ENCODE measurements around the gene HDAC9. TPM values are rescaled to one million over a fixed set of nuclear protein-coding genes. Genes with fewer than 3 reads are reported as not detected.

Gene HDAC9
- total RNA-seq, 1 experiment from 2014 or later = 11.3 TPM

GRCh38 chr7:18550574-18550973 lies 55.0 kb downstream of the HDAC9 start:
- Mint-ChIP-seq H3K27me3 (ENCODE audit: insufficient read depth, unreplicated experiment) (no peaks in the 10 kb centered on the region), H3K9me3 (ENCODE audit: unreplicated experiment) (no peaks in the 10 kb centered on the region), H3K27ac (ENCODE audit: low read depth, unreplicated experiment) (peak overlapping the region; percentile 47), H3K36me3 (ENCODE audit: insufficient read depth, unreplicated experiment) (no peaks in the 10 kb centered on the region), H3K4me3 (ENCODE audit: unreplicated experiment) (no peak overlapping the region), H3K4me1 (ENCODE audit: insufficient read depth, unreplicated experiment) (peaks cover 4% of the 10 kb centered on the region)
- intact Hi-C loops (cut with micrococcal nuclease) = no loop called here
- TF ChIP-seq, protein P1, sequence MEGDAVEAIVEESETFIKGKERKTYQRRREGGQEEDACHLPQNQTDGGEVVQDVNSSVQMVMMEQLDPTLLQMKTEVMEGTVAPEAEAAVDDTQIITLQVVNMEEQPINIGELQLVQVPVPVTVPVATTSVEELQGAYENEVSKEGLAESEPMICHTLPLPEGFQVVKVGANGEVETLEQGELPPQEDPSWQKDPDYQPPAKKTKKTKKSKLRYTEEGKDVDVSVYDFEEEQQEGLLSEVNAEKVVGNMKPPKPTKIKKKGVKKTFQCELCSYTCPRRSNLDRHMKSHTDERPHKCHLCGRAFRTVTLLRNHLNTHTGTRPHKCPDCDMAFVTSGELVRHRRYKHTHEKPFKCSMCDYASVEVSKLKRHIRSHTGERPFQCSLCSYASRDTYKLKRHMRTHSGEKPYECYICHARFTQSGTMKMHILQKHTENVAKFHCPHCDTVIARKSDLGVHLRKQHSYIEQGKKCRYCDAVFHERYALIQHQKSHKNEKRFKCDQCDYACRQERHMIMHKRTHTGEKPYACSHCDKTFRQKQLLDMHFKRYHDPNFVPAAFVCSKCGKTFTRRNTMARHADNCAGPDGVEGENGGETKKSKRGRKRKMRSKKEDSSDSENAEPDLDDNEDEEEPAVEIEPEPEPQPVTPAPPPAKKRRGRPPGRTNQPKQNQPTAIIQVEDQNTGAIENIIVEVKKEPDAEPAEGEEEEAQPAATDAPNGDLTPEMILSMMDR (IDR thresholded peaks at IDR 0.05; ENCODE audit: unreplicated experiment) = no peak
- BruUV-seq (replicated peaks) = no TSS peak
- DNase-seq (ENCODE audit: unreplicated experiment) = no peak
- ChIA-PET CTCF (interaction anchor here (0.6 kb wide), 1 partner anchor 9 kb away, joined by 4 read pairs; no protein-coding TSS in a partner anchor), POLR2A (interaction anchor here (1.0 kb wide), 1 partner anchor 16 kb away, joined by 3 read pairs; no protein-coding TSS in a partner anchor)

DNA sequence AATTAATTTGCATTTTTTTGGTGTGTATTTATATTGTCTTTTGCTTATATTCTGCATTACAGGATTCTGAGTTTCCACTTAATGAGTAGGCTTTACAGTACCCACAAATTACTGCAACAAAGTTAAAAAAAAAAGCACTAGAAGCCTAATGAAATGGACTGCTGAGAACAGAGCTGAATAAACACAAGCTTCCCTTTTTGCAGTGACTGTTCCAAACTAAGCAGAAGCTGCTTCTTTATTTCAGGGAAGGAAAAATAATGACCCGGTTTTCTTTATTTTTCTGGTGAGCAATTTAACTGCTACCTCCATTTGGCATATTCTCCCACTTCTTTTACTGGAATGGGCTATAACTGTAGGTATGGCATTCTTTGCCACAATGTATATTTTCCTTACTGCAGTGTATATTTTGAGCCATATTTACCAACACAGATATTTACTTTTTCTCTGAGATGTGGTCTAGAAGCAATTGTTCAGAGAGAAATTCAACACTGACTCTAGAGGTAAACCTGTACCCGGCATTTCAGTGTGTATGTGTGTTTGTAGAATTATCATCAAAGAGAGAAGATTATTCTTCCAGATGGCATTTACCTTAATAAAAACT lies 56.9 kb downstream of the HDAC9 start:
- H3K4me3 Mint-ChIP-seq (ENCODE audit: unreplicated experiment) = no peak overlapping the region

DNA sequence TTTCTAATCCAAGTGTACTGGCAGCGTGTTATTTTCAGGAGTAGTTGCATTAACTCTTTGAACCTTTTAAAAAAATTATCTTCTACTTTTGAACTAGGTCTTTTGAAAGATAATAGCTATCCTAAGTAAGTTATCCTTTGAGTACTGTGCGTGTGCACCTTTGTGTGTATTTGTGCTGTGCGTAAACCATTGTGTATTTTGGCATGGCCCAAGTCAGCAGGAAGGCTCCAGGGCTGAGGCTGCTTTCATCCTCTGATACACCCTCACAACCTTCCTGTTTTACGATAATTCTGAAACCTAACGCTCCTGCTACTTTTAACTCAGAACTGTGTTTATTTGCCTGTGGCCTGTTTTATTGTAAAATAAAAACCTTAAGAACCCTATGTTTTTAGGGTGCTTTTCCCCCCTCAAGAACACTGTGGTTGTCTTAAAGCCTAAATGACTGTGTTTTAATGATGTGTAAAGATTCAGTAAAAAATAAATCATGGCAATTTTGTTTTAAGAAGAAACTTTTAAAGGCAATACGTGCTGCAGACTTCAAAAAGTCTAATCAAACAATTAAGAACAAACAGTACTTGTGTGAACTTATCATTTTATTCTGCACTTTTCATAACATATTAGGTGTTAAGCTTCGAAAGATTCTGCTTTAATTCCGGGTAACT lies 57.5 kb downstream of the HDAC9 start:
- DNase-seq (ENCODE audit: unreplicated experiment) = no peak
- intact Hi-C loops (cut with micrococcal nuclease) = no loop called here
- TF ChIP-seq, protein P1 (IDR thresholded peaks at IDR 0.05; ENCODE audit: unreplicated experiment) = no peak
- Mint-ChIP-seq H3K4me3 (ENCODE audit: unreplicated experiment) (no peak overlapping the region), H3K27ac (ENCODE audit: low read depth, unreplicated experiment) (no peak overlapping the region), H3K4me1 (ENCODE audit: insufficient read depth, unreplicated experiment) (peaks cover 12% of the 10 kb centered on the region), H3K9me3 (ENCODE audit: unreplicated experiment) (no peaks in the 10 kb centered on the region), H3K27me3 (ENCODE audit: insufficient read depth, unreplicated experiment) (no peaks in the 10 kb centered on the region), H3K36me3 (ENCODE audit: insufficient read depth, unreplicated experiment) (no peaks in the 10 kb centered on the region)
- BruUV-seq (replicated peaks) = no TSS peak
- ChIA-PET POLR2A (interaction anchor here (1.0 to 1.4 kb wide), 2 partner anchors 17 to 39 kb away, joined by 3 to 4 read pairs; no protein-coding TSS in a partner anchor), CTCF (interaction anchor here (0.6 to 1.8 kb wide), 3 partner anchors 92 to 220 kb away, joined by 3 to 6 read pairs (median 5); no protein-coding TSS in a partner anchor)

More for the DNA sequence above, 56.9 kb downstream of the HDAC9 start:
- no TSS peak for BruUV-seq (replicated peaks)
- no peaks in the 10 kb centered on the region for H3K9me3 Mint-ChIP-seq (ENCODE audit: unreplicated experiment)
- H3K27me3 Mint-ChIP-seq (ENCODE audit: insufficient read depth, unreplicated experiment) = no peaks in the 10 kb centered on the region
- intact Hi-C loops (cut with micrococcal nuclease) = no loop called here
- H3K27ac Mint-ChIP-seq (ENCODE audit: low read depth, unreplicated experiment) = no peak overlapping the region
- H3K4me1 Mint-ChIP-seq (ENCODE audit: insufficient read depth, unreplicated experiment) = peaks cover 12% of the 10 kb centered on the region
- no peaks in the 10 kb centered on the region for H3K36me3 Mint-ChIP-seq (ENCODE audit: insufficient read depth, unreplicated experiment)
- DNase-seq (ENCODE audit: unreplicated experiment) = no peak
- CTCF ChIA-PET = interaction anchor here (0.6 to 1.8 kb wide), 3 partner anchors 93 to 220 kb away, joined by 3 to 6 read pairs (median 5); no protein-coding TSS in a partner anchor
- POLR2A ChIA-PET = interaction anchor here (0.6 to 1.0 kb wide), 3 partner anchors 18 to 151 kb away, joined by 3 to 4 read pairs (median 3); no protein-coding TSS in a partner anchor
- TF ChIP-seq, protein P1 (IDR thresholded peaks at IDR 0.05; ENCODE audit: unreplicated experiment) = no peak

DNA sequence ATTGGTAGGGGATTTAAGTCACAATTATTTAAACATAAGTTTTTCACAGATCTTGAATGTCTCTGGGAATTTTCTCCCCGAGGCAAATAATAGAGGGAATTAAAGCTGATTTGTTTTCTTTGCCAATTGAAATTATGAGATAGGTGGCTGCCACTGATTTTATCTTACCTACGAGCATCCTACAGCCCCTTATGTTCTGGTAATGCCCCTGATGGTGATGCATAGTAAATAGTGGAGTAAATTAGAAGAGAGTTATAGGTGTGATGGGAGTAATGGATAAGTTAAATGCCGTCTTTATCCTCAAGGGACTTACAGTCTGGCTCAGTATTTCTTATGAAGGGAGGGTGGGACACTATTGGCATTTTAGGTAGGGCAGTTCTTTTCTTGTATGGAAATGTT lies 58.1 kb downstream of the HDAC9 start:
- intact Hi-C loops (cut with micrococcal nuclease) = no loop called here
- no peak overlapping the region for H3K27ac Mint-ChIP-seq (ENCODE audit: low read depth, unreplicated experiment)

More for the DNA sequence above, 58.1 kb downstream of the HDAC9 start:
- no peak overlapping the region for H3K4me3 Mint-ChIP-seq (ENCODE audit: unreplicated experiment)
- BruUV-seq (replicated peaks) = no TSS peak
- H3K9me3 Mint-ChIP-seq (ENCODE audit: unreplicated experiment) = no peaks in the 10 kb centered on the region
- H3K27me3 Mint-ChIP-seq (ENCODE audit: insufficient read depth, unreplicated experiment) = no peaks in the 10 kb centered on the region
- TF ChIP-seq, protein P1 (IDR thresholded peaks at IDR 0.05; ENCODE audit: unreplicated experiment) = no peak
- CTCF ChIA-PET = interaction anchor here (1.8 kb wide), 1 partner anchor 199 kb away, joined by 6 read pairs; no protein-coding TSS in a partner anchor
- no peak for DNase-seq (ENCODE audit: unreplicated experiment)
- H3K36me3 Mint-ChIP-seq (ENCODE audit: insufficient read depth, unreplicated experiment) = no peaks in the 10 kb centered on the region
- POLR2A ChIA-PET = interaction anchor here (1.4 kb wide), 1 partner anchor 40 kb away, joined by 3 read pairs; no protein-coding TSS in a partner anchor
- peaks cover 12% of the 10 kb centered on the region for H3K4me1 Mint-ChIP-seq (ENCODE audit: insufficient read depth, unreplicated experiment)

All from MCF 10A (cell line).